CD4-positive, CD25-positive, alpha-beta regulatory T cell (primary cell): ENCODE data around the gene ALG1L2. TPM values are rescaled to one million over a fixed set of nuclear protein-coding genes. Genes with fewer than 3 reads are reported as not detected.
"Not testable (repeated sequence)": the region's sequence is repeated elsewhere in the genome, so short reads cannot be mapped to it uniquely, and the experiment has no call there.

Source experiments
- ATAC-seq, 2 donors: fragments of 150-1000 bp; cut with Tn5 transposase; one replicate each; pipeline ENCODE4 v1.10.0; 2021; ENCODE audit warnings: low read depth in 2 of 2, moderate number of reproducible peaks in 2 of 2, moderate library complexity in 1 of 2
- DNase-seq, 3 donors: peaks; one replicate each; pipeline versions ENCODE4 v3.0.0 to v3.0.0-alpha.2; 2012 to 2022; ENCODE audit warnings: mixed read lengths in 1 of 3
- H3K27ac ChIP-seq: one replicate; pipeline ENCODE4 v1.7.0; 2013; ENCODE audit warnings: mild to moderate bottlenecking, low read length; ENCODE audit not compliant: insufficient read depth, poor library complexity, severe bottlenecking
- H3K27me3 ChIP-seq: one replicate; pipeline ENCODE4 v1.7.0; 2013; ENCODE audit warnings: low read length; ENCODE audit not compliant: control insufficient read depth, insufficient read depth
- H3K36me3 ChIP-seq: one replicate; pipeline ENCODE4 v1.7.0; 2013; ENCODE audit warnings: mild to moderate bottlenecking, low read length, moderate library complexity; ENCODE audit not compliant: control insufficient read depth, insufficient read depth
- H3K4me1 ChIP-seq: 2 replicates; pipeline ENCODE4 v1.7.0; 2013; ENCODE audit warnings: mild to moderate bottlenecking, low read length; ENCODE audit not compliant: insufficient read depth, control insufficient read depth, poor library complexity, severe bottlenecking
- H3K4me3 ChIP-seq: one replicate; pipeline ENCODE4 v1.7.0; 2013; ENCODE audit warnings: low read depth, mild to moderate bottlenecking, low read length, moderate library complexity
- H3K9me3 ChIP-seq, 2 experiments: 1 replicate in 1 of 2; 2 replicates in 1 of 2; pipeline ENCODE4 v1.7.0; 2013; ENCODE audit warnings: low read length in 2 of 2, mild to moderate bottlenecking in 1 of 2, moderate library complexity in 1 of 2; ENCODE audit not compliant: control insufficient read depth in 2 of 2
- H3K27ac Mint-ChIP-seq, 3 donors: one replicate each; pipeline ENCODE4 v1.8.0; 2020 to 2022; ENCODE audit warnings: mild to moderate bottlenecking in 3 of 3, mixed read lengths in 3 of 3, moderate library complexity in 2 of 3
- H3K27me3 Mint-ChIP-seq: one replicate; pipeline ENCODE4 v1.8.0; 2022; ENCODE audit warnings: mild to moderate bottlenecking, mixed read lengths
- H3K36me3 Mint-ChIP-seq: one replicate; pipeline ENCODE4 v1.8.0; 2020; ENCODE audit warnings: mixed read lengths
- H3K4me1 Mint-ChIP-seq, 4 donors: one replicate each; pipeline ENCODE4 v1.8.0; 2020 to 2022; ENCODE audit warnings: mixed read lengths in 4 of 4, mild to moderate bottlenecking in 1 of 4
- H3K4me3 Mint-ChIP-seq, 4 donors: one replicate each; pipeline ENCODE4 v1.8.0; 2020 to 2022; ENCODE audit warnings: mild to moderate bottlenecking in 4 of 4, mixed read lengths in 4 of 4, moderate library complexity in 3 of 4
- H3K9me3 Mint-ChIP-seq, 7 donors: one replicate each; pipeline ENCODE4 v1.8.0; 2020 to 2022; ENCODE audit warnings: mixed read lengths in 7 of 7, mild to moderate bottlenecking in 3 of 7, moderate library complexity in 2 of 7
- polyA plus RNA-seq, 4 donors: library from polyadenylated mRNA; unstranded; fragments of 300-500 nt; fragmentation: Illumina TruSeq; gene quantifications; one replicate each; pipeline ENCODE4 v1.2.3, GENCODE V29; 2021
- total RNA-seq: library from RNA; stranded (reverse); gene quantifications from one replicate; pipeline ENCODE4 v1.2.3, GENCODE V29; 2022

ALG1L2 gene
- total and polyA plus RNA-seq, 5 donors from 2014 or later: 0.30 to 1.4 TPM; not detected in 3

DNA sequence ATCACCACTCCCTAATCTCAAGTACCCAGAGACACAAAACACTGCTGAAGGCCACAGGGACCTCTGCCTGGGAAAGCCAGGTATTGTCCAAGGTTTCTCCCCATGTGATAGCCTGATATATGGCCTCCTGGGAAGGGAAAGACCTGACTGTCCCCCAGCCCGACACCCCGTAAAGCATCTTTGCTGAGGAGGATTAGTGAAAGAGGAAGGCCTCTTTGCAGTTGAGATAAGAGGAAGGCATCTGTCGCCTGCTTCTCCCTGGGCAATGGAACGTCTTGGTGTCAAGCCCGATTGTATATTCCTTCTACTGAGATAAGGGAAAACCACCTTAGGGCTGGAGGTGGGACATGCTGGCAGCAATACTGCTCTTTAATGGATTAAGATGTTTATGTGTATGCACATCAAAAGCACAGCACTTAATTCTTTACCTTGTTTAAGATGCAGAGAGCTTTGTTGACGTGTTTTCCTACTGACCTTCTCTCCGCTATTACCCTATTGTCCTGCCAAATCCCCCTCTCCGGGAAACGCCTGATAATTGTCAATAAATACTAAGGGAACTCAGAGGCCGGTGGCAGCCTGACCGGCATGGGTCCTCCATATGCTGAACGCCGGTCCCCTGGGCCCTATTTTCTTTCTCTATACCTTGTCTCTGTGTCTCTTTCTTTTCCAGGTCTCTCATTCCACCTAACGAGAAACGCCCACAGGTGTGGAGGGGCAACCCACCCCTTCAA is 23.9 kb upstream of the ALG1L2 start:
- not testable (repeated sequence) for DNase-seq, H3K27me3 ChIP-seq, H3K4me1 Mint-ChIP-seq, H3K36me3 ChIP-seq, H3K27ac ChIP-seq, H3K36me3 Mint-ChIP-seq, H3K27me3 Mint-ChIP-seq, ATAC-seq, H3K4me1 ChIP-seq, H3K4me3 ChIP-seq, H3K4me3 Mint-ChIP-seq, H3K27ac Mint-ChIP-seq, H3K9me3 Mint-ChIP-seq, H3K9me3 ChIP-seq

DNA sequence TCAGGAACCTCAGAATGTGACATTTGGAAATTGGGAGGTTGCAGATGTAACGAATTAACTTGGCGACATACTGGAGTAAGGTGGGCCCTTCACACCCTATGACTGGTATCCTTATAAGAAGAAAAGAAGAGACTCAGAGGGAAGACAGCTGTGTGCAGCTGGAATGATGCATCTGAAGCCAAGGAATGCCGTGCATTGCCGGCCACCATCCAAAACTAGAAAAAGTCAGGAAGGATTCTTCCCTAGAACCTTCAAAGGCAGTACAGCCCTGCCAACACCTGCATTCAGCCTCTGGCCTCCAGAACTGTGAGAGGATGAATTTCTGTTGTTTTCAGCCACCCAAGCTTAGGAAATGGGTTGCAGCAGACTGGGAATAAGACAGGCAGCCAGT is 23.4 kb upstream of the ALG1L2 start:
- H3K4me1 ChIP-seq, DNase-seq, H3K27ac Mint-ChIP-seq, H3K36me3 Mint-ChIP-seq, H3K27me3 Mint-ChIP-seq, H3K36me3 ChIP-seq, H3K4me3 ChIP-seq, H3K9me3 ChIP-seq, H3K9me3 Mint-ChIP-seq, H3K27me3 ChIP-seq, H3K27ac ChIP-seq, ATAC-seq, H3K4me3 Mint-ChIP-seq, H3K4me1 Mint-ChIP-seq: not testable (repeated sequence)

DNA sequence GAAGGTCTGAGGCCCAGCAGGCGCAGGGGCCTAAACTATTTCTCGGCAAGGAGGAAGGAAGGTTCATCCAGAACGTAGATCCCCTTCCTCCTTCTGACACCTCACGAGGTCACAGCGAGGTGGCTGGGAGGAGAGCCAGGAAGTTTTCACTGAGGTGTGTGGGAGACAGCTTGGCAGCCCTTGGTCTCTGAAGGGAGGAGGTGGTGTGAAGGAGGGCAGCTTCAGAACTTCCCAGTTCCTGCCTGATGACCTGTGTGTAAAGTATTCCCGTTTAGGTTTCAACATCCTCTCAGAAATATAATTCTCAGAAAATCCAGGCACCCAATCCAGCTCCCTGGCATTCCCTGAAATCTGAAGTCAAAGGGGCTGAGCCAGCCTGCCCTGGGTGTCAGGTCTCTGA is 22.9 kb upstream of the ALG1L2 start:
- H3K27ac Mint-ChIP-seq, DNase-seq, H3K27me3 ChIP-seq, H3K4me3 ChIP-seq, H3K27ac ChIP-seq, H3K9me3 ChIP-seq, H3K36me3 ChIP-seq, H3K36me3 Mint-ChIP-seq, ATAC-seq, H3K4me1 ChIP-seq, H3K9me3 Mint-ChIP-seq, H3K4me1 Mint-ChIP-seq, H3K27me3 Mint-ChIP-seq, H3K4me3 Mint-ChIP-seq: not testable (repeated sequence)

DNA sequence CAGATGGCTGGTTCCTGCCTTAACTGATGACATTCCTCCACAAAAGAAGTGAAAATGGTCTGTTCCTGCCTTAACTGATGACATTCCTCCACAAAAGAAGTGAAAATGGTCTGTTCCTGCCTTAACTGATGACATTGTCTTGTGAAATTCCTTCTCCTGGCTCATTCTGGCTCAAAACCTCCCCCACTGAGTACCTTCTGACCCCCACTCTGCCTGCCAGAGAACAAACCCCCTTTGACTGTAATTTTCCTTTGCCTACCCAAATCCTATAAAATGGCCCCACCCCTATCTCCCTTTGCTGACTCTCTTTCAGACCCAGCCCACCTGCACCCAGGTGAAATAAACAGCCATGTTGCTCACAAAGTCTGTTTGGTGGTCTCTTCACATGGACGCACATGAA is 22.5 kb upstream of the ALG1L2 start:
- not testable (repeated sequence) for H3K9me3 ChIP-seq, H3K36me3 Mint-ChIP-seq, H3K4me3 ChIP-seq, H3K4me1 ChIP-seq, DNase-seq, H3K27ac ChIP-seq, H3K4me1 Mint-ChIP-seq, H3K27me3 Mint-ChIP-seq, H3K9me3 Mint-ChIP-seq, H3K27me3 ChIP-seq, H3K36me3 ChIP-seq, H3K4me3 Mint-ChIP-seq, ATAC-seq, H3K27ac Mint-ChIP-seq

DNA sequence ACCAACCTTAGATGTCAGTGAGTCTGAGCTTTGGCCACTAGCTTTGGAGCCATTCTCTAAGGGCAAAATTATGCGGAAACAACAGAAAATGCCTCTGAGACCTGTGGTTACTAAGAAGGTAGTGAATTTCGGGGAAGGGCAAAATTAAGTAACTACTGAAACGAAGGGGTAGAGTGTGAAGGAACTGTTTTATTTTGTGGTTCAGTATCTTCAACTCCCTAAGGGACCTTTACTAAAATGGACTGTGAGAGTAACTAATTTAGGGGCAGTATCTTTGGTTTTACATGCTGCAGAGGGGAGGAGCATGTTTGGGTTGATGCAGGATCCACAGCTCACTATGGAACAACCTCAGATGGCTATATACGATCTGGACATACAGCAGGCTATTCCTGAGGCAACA is 8.0 kb upstream of the ALG1L2 start:
- no peak for ATAC-seq
- Mint-ChIP-seq H3K36me3 (no peaks in the 10 kb centered on the region), H3K4me3 (no peak overlapping the region), H3K27me3 (peaks cover 8% of the 10 kb centered on the region), H3K4me1 (no peaks in the 10 kb centered on the region), H3K9me3 (peaks cover 0 to 9% (median 0%) of the 10 kb centered on the region in 7 donors), H3K27ac (no peak overlapping the region)
- H3K4me3 ChIP-seq: no peak overlapping the region
- no peaks in the 10 kb centered on the region for H3K9me3 ChIP-seq
- no peaks in the 10 kb centered on the region for H3K4me1 ChIP-seq
- H3K36me3 ChIP-seq: no peaks in the 10 kb centered on the region
- H3K27ac ChIP-seq: no peak overlapping the region
- DNase-seq: no peak
- H3K27me3 ChIP-seq: no peaks in the 10 kb centered on the region

DNA sequence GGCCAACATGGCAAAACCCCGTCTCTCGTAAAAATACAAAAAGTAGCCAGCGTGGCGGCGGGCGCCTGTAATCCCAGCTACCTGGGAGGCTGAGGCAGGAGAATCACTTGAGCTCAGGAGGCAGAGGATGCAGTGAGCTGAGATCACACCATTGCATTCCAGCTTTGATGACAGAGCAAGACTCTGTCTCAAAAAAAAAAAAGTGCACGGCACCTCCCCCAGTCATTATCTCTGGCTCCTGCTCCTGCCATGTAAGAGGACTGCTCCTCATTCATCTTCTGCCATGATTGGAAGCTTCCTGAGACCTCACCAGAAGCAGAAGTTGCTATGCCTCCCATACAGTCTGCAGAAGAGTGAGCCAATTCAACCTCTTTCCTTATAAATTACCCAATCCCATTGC is 4.0 kb upstream of the ALG1L2 start:
- H3K27me3 Mint-ChIP-seq: peaks cover 6% of the 10 kb centered on the region
- H3K9me3 Mint-ChIP-seq: peaks cover 0 to 5% (median 0%) of the 10 kb centered on the region in 7 donors
- no peak overlapping the region for H3K4me3 Mint-ChIP-seq
- Histone ChIP-seq H3K4me1 (no peaks in the 10 kb centered on the region), H3K4me3 (no peak overlapping the region), H3K36me3 (no peaks in the 10 kb centered on the region), H3K9me3 (no peaks in the 10 kb centered on the region), H3K27me3 (no peaks in the 10 kb centered on the region), H3K27ac (no peak overlapping the region)
- no peaks in the 10 kb centered on the region for H3K36me3 Mint-ChIP-seq
- DNase-seq: no peak
- H3K4me1 Mint-ChIP-seq: peaks cover 0 to 5% (median 2%) of the 10 kb centered on the region in 4 donors
- peak overlapping the region in 1 of 3 donors; percentile 52 for H3K27ac Mint-ChIP-seq
- no peak for ATAC-seq

DNA sequence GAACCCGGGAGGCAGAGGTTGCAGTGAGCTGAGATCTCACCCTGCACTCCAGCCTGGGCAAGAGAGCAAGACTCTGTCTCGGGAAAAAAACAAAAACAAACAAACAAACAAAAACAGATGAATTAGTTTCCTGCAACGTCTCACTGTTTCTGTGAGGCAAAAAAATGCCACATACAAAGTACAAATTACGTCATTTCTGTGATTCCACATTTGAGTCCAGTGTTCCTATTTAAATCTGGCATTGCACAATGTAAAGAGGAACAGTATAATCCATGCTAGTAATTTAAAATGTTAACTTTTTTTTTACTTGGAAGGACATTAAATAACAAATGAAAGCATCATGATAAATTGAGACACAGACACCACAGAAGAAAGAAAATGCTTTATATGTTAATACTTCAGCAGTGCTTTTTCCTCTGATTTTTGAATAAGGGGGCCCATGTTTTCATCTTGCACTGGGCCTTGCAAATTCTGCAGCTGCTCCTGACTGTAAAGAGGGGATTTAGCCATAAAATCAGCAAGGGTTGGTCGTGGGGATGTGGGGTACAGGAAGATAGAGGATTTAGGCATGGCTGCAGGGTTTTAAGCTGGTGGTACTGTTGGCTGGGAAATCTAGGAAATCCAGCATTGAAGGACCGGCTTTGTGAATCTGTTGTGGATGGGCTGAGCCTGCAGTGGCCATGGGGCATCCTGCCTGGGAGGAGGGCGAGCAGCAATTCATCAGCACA is 1.9 kb downstream of the ALG1L2 start:
- H3K9me3 Mint-ChIP-seq, H3K27ac ChIP-seq, H3K27me3 ChIP-seq, DNase-seq, H3K36me3 ChIP-seq, H3K36me3 Mint-ChIP-seq, H3K4me1 Mint-ChIP-seq, ATAC-seq, H3K4me1 ChIP-seq, H3K4me3 ChIP-seq, H3K4me3 Mint-ChIP-seq, H3K9me3 ChIP-seq, H3K27me3 Mint-ChIP-seq: not testable (repeated sequence)
- peak overlapping the region in 1 of 3 donors; percentile 23 for H3K27ac Mint-ChIP-seq

DNA sequence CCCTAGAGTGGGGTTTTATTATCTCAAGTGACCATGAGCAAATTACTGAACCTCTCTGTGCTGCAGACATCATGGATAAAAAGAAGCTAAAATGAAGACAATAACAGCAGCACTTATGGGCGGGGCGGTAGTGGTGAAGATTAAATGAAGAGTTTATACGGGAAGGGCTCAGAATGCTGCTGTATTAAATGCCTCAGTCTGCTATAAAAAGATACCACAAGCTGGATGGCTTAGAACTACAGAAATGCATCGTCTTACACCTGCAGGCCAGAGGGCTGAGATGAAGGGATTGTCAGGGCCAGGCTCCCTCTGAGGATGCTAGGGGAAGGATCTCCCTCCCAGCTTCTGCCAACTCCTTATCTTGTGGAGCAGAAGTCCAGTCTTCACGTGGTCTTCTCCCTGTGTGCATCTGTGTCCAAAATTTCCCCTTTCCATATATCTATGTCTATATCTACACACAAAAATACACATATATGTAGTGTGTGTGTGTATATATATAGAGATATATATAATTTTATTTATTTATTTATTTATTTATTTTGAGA is 2.9 kb downstream of the ALG1L2 start:
- H3K9me3 ChIP-seq: no peaks in the 10 kb centered on the region
- no peak overlapping the region for H3K4me3 ChIP-seq
- H3K27ac ChIP-seq: no peak overlapping the region
- peaks cover 0 to 2% (median 0%) of the 10 kb centered on the region in 7 donors for H3K9me3 Mint-ChIP-seq
- no peaks in the 10 kb centered on the region for H3K4me1 ChIP-seq
- DNase-seq (no peak), ATAC-seq (no peak)
- H3K36me3 Mint-ChIP-seq: peaks cover 3% of the 10 kb centered on the region
- H3K36me3 ChIP-seq: no peaks in the 10 kb centered on the region
- no peak overlapping the region for H3K4me3 Mint-ChIP-seq
- no peak overlapping the region for H3K27ac Mint-ChIP-seq
- no peaks in the 10 kb centered on the region for H3K27me3 ChIP-seq
- H3K4me1 Mint-ChIP-seq: peaks cover 0 to 9% (median 2%) of the 10 kb centered on the region in 4 donors
- peaks cover 4% of the 10 kb centered on the region for H3K27me3 Mint-ChIP-seq
